Left lobe of liver (tissue), 2 donors: ENCODE measurements around the gene CHML. TPM values are rescaled to one million over a fixed set of nuclear protein-coding genes. Genes with fewer than 3 reads are reported as not detected.

ENCODE experiments used
- ATAC-seq: fragments of 200-7000 bp; cut with Tn5 transposase; one replicate; pipeline ENCODE4 v1.9.1; 2020; ENCODE audit warnings: mild to moderate bottlenecking, moderate library complexity
- DNase-seq: peaks from one replicate; pipeline ENCODE4 v3.0.0-alpha.2; 2020; ENCODE audit warnings: low spot score
- total RNA-seq: library from RNA; stranded (reverse); gene quantifications from one replicate; pipeline ENCODE4 v1.2.1, GENCODE V29; 2021
- donor health status: DM: no; HTN: no; CAD: no; lungs with moderate emphysema.
- donor health status: DM: no; HTN: yes; CAD: no.

CHML gene
- total RNA-seq, 1 donor from 2014 or later: 2.1 TPM

- no peak for ATAC-seq
- DNase-seq: no peak
These were observed 15.2 kb downstream of the CHML start for GRCh38 chr1:241624935-241625334.

GRCh38 chr1:241622669-241623068, 17.5 kb downstream of the CHML start:
- DNase-seq (peak; percentile 66), ATAC-seq (peak; percentile 94)

GRCh38 chr1:241617426-241617825, 22.7 kb downstream of the CHML start:
- no peak for DNase-seq
- ATAC-seq: no peak

DNA sequence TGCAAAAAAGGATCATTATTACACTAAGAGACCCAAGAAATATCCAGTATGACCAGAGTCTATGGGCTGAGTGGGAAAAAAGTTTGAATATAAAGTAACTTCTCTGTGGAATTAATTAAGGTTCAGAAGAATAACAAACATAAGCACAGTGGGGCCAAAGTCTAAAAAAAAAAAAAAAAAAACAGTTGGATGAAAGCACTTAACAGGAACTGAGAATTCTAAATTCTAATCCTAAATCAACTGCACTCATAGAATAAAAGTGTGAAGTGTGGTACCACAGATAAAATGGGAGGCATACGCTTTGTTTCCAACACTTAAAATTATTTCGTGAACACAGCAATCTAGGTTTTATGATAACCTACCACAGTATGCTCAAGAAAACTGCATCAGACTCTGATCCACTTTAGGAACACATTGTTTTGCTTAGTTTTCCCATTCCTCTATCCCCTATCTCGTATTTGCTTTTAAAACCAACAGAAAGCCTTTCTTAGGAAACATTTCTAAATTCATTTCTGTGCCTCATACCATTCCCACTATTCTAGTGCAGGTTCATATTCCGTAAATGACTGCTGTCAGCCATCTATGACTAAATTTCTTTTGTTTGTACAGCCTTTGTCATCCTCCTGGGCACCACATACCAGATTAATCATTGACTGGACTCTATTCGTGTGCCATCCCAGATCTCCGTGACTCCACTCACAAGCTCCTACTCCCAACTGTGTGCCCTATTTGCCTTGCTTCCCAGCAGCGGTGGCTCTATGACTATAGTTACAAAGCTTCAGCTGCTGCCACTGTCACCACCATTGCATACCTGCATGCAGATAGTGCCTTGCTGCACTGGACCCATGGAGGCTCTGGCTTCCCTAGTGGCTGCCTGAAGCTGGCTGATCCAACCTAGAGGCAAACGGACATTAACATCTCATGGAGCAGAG, 24.9 kb downstream of the CHML start:
- DNase-seq: peak; percentile 83
- peak; percentile 94 for ATAC-seq

- ATAC-seq (no peak), DNase-seq (no peak)
These were observed 25.6 kb downstream of the CHML start for GRCh38 chr1:241614572-241614971.

DNA sequence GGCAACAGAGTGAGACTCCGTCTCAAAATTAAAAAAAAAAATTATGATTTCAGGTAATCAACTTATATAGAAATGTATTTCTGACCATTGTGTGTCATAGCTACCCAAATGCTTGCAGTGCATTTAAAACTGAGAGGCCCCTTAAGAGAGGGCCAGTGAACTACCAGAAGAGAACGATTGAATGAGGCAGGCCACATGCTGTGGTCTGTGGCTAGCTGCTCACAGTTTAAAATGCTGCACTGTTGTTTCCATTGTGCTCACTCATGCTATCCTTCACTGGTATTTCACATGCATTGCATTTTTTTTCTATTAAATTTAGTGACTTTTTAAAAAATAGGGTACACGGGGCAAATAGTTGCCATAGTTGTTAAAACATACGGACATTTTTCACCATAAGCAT, 26.0 kb downstream of the CHML start:
- ATAC-seq (no peak), DNase-seq (no peak)

DNA sequence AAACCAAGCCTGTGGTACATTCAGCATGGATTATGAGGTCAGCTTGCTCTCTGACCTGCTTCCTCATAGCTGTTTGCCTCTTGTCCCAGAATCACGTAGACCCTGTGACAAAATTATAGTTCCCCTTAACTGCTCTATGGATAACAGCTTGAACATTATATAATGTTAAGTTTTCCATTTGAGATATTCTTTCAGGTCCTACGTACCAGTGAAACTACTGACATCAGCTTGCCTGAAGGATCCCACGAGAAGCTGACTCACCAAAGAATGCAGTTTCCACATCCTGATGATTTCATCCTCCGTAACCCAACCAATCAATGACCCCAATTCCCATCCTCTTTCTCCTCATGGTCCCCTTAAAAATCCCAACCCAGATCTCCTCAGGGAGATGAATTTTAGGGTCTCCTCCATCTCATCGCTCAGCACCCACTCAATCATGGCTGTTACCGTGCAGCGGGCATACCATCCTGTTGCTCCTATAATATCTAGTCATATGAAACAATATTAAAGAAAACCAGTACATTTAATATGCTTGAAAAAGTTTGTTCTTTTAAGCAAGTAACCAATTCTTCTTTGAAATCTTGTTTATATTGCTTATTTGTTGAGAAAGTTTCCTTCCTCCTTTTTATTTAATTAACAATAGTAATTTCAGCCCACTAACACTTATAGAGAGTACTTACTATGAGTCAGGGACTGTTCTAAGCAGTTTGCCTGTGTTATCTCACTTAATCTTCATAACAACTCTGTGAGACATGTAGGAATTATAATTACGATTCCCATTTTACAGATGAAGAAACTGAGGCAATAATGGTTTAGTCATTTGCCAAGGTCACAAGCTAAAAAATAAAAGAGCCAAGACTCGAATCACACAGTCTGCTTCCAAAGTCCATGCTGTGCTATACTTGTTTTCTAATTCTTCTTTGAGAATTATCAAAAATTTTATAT, 27.4 kb downstream of the CHML start:
- DNase-seq: no peak
- no peak for ATAC-seq

- ATAC-seq: no peak
- DNase-seq: no peak
These were observed 28.4 kb downstream of the CHML start for GRCh38 chr1:241611736-241612135.

- peak; percentile 67 for ATAC-seq
- no peak for DNase-seq
These were observed 29.1 kb downstream of the CHML start for GRCh38 chr1:241611063-241611462.

GRCh38 chr1:241610056-241610815, 29.9 kb downstream of the CHML start:
- DNase-seq (peak; percentile 80), ATAC-seq (peak; percentile 88)

- ATAC-seq (no peak), DNase-seq (no peak)
These were observed 31.7 kb downstream of the CHML start for GRCh38 chr1:241608379-241609033.

GRCh38 chr1:241607497-241607896, 32.7 kb downstream of the CHML start:
- DNase-seq (no peak), ATAC-seq (no peak)

GRCh38 chr1:241606544-241606943, 33.6 kb downstream of the CHML start:
- DNase-seq (no peak), ATAC-seq (no peak)

DNA sequence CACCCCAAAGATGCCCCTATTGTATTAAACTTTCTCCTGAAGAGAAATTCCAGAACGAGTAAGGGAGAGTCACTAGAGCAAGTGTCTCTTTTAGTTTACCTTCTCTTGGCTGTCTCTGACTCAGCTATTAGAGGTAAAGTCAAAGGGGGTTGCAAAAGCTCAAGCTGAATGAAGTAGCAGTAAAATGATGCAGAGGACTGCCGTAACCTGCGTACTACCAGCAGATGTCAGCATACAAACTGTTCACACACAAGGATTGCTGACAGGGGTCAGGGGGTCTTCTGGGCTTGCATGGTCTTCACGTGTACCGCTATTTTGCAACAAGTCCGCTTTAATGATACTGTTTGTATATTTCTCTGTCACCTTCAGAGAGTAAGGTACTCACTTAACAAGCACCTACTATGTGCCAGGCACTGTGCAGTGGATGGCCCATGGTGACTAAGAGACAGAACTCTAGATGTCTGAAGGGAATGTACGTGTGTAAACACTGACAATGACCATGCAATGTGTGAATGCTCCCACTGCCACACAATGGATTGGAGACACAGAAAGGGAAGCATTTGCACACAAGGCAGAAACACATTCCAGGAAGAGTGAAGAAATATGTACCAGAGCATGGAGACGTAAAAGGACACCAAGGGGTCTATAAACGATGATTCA, 34.9 kb downstream of the CHML start:
- no peak for DNase-seq
- peak; percentile 16 for ATAC-seq

DNA sequence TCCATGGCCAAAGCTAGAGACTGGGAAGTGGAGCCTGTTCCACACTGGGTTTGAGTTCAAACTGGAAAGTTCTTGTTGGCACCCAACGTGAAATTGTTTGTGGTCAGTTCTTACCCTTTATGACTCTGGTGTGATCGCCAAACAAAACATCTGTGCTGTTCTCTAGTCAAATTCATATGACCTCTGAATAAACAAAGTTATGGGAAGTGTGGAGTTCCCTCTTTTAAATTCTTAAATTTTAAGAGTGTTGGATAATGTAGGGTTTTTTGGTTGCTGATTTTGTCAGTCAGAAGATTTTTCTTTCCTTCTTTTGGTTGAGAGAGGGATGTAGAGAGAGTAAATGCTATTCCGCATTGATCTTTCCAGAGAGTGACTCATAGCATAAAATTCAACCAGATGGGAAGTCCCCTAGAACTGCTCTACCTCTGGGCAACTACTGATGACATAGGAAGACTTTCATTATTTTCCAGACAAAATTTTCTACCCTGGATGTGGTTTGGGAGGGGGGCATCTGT, 36.4 kb downstream of the CHML start:
- ATAC-seq (no peak), DNase-seq (no peak)

DNA sequence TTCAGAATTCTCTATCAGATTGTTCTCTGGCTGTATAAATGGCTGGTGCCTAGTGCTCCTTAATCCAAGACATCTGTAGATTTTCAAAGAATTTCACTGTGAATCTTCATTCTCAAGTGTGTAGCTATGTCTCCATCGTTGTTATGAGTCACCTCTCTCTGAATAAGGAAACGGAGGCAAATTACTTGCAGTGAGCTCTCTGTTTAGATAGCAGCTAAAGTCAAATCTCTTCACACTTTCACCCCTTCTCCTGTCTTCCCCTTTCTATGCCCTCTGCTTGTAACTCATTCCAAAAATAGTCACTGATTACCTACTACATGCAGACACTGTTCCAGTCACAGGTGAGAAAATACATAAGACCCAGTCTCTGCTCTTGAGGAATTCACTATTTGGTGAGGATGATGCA, 39.7 kb downstream of the CHML start:
- ATAC-seq: no peak
- DNase-seq: no peak

DNA sequence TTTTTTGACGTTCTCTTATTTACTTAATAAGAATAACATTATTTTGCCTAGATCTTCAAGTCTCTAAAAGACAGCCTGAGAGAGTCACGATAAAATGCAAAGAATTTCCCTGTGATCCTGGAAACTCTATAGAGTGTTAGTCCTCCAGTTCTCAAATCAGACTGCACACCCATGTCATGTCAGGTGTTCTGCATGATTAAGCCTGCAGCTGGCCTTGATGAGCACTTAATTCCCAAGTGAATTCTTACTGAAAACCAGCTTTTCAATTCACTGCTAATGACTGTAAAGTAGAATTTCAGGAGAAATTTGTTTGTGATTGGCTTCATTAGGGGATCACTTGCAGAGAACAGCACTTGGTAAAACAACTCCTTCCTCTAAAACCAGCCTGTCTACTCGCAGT, 41.9 kb downstream of the CHML start:
- DNase-seq (no peak), ATAC-seq (no peak)

DNA sequence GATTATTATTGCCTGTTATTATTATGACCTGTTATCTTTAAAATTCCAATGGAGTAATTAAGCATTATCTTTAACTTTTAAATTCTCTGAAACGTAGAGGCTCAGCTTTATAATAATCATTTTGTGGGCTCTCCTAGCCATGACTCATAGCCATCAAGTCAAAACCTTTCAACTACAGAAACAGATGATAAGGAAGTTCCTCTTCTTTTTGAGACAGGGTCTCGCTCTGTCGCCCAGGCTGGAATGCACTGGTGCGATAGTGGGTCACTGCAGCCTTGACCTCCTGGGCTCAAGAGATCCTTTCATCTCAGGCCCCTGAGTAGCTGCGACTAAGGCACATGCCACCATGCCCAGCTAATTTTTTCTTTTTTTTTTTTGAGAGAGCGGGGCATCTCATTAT, 43.5 kb downstream of the CHML start:
- no peak for DNase-seq
- ATAC-seq: no peak

GRCh38 chr1:241593186-241593585, 47.0 kb downstream of the CHML start:
- ATAC-seq (no peak), DNase-seq (no peak)
